Parathyroid adenoma (tissue), 2 donors: ENCODE results near the gene LRRN4.

Source experiments
- H2AFZ ChIP-seq: fragments of 300-600 bp; sonication (generic); one replicate; pipeline ENCODE4 v1.7.0; 2017; ENCODE audit warnings: antibody characterized with exemption, mild to moderate bottlenecking
- H3K27ac ChIP-seq: fragments of 300-600 bp; sonication (generic); one replicate; pipeline ENCODE4 v1.7.0; 2017
- H3K27me3 ChIP-seq: fragments of 300-600 bp; sonication (generic); one replicate; pipeline ENCODE4 v1.7.0; 2017; ENCODE audit warnings: low read length; ENCODE audit not compliant: control insufficient read depth, insufficient read depth
- H3K36me3 ChIP-seq: fragments of 300-600 bp; sonication (generic); one replicate; pipeline ENCODE4 v1.7.0; 2017; ENCODE audit warnings: low read length; ENCODE audit not compliant: control insufficient read depth, insufficient read depth
- H3K4me1 ChIP-seq: fragments of 300-600 bp; sonication (generic); one replicate; pipeline ENCODE4 v1.7.0; 2017; ENCODE audit warnings: control low read depth
- H3K4me2 ChIP-seq: fragments of 300-600 bp; sonication (generic); one replicate; pipeline ENCODE4 v1.7.0; 2017; ENCODE audit warnings: low read length
- H3K4me3 ChIP-seq: fragments of 300-600 bp; sonication (generic); one replicate; pipeline ENCODE4 v1.7.0; 2017; ENCODE audit warnings: low read depth, low read length
- H3K79me2 ChIP-seq: fragments of 300-600 bp; sonication (generic); one replicate; pipeline ENCODE4 v1.7.0; 2017; ENCODE audit warnings: control low read depth
- H3K9ac ChIP-seq: fragments of 300-600 bp; sonication (generic); one replicate; pipeline ENCODE4 v1.7.0; 2017; ENCODE audit warnings: mild to moderate bottlenecking
- H3K9me3 ChIP-seq: fragments of 300-600 bp; sonication (generic); one replicate; pipeline ENCODE4 v1.7.0; 2017; ENCODE audit warnings: low read length; ENCODE audit not compliant: control insufficient read depth
- CTCF ChIP-seq: fragments of 300-600 bp; sonication (generic); IDR thresholded peaks from one replicate; pipeline ENCODE4 v1.7.0; 2017; ENCODE audit warnings: antibody characterized with exemption, mild to moderate bottlenecking
- donor health status: primary hyperparathyroidism.

The LRRN4 gene

GRCh38 chr20:6099819-6100218 is 46.0 kb upstream of the LRRN4 start:
- Histone ChIP-seq H3K79me2 (no peaks in the 10 kb centered on the region), H3K4me2 (no peak overlapping the region), H3K36me3 (no peaks in the 10 kb centered on the region), H3K9me3 (no peaks in the 10 kb centered on the region), H3K27me3 (no peaks in the 10 kb centered on the region), H3K9ac (no peak overlapping the region), H3K4me1 (no peaks in the 10 kb centered on the region), H3K27ac (no peak overlapping the region), H3K4me3 (no peak overlapping the region), H2AFZ (no peak overlapping the region)
- TF ChIP-seq CTCF, result no peak

GRCh38 chr20:6095409-6095808 is 41.5 kb upstream of the LRRN4 start:
- H2AFZ ChIP-seq, result no peak overlapping the region
- no peaks in the 10 kb centered on the region for H3K9me3 ChIP-seq
- no peak overlapping the region for H3K4me2 ChIP-seq
- H3K79me2 ChIP-seq, result no peaks in the 10 kb centered on the region
- no peak overlapping the region for H3K4me3 ChIP-seq
- H3K27ac ChIP-seq, result no peak overlapping the region
- no peak for TF ChIP-seq CTCF
- H3K9ac ChIP-seq, result no peak overlapping the region
- no peaks in the 10 kb centered on the region for H3K36me3 ChIP-seq
- no peaks in the 10 kb centered on the region for H3K27me3 ChIP-seq
- no peaks in the 10 kb centered on the region for H3K4me1 ChIP-seq

GRCh38 chr20:6094565-6094964 is 40.7 kb upstream of the LRRN4 start:
- H3K27me3 ChIP-seq, result no peaks in the 10 kb centered on the region
- no peak overlapping the region for H3K4me3 ChIP-seq
- no peaks in the 10 kb centered on the region for H3K9me3 ChIP-seq
- H3K4me1 ChIP-seq, result no peaks in the 10 kb centered on the region
- no peaks in the 10 kb centered on the region for H3K79me2 ChIP-seq
- no peak for TF ChIP-seq CTCF
- H3K27ac ChIP-seq, result no peak overlapping the region
- no peak overlapping the region for H2AFZ ChIP-seq
- H3K9ac ChIP-seq, result no peak overlapping the region
- H3K4me2 ChIP-seq, result no peak overlapping the region
- H3K36me3 ChIP-seq, result no peaks in the 10 kb centered on the region

DNA sequence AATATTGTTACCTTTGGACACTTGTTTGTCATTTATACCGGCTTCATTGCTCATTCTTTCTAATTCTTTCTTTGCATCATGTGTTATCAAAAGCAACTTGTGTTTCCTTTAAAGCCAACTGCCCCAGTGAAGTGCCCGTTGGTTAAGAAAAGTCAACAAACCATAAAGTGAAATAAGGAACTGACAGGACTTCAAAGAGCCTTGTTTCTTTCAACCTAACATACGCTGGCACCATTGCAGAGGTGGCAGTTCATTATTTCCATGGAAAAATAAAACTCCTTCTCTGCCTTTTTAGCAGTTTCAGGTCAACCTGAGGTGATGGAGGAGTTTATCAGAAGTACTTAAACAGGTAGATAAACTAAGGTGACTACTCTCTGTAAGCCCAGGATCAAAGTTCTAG is 40.2 kb upstream of the LRRN4 start:
- no peaks in the 10 kb centered on the region for H3K4me1 ChIP-seq
- H3K36me3 ChIP-seq, result no peaks in the 10 kb centered on the region
- H3K79me2 ChIP-seq, result no peaks in the 10 kb centered on the region
- H3K9ac ChIP-seq, result no peak overlapping the region
- no peak overlapping the region for H3K27ac ChIP-seq
- H3K4me2 ChIP-seq, result no peak overlapping the region
- no peak overlapping the region for H3K4me3 ChIP-seq
- no peaks in the 10 kb centered on the region for H3K9me3 ChIP-seq
- no peaks in the 10 kb centered on the region for H3K27me3 ChIP-seq
- no peak for TF ChIP-seq CTCF
- H2AFZ ChIP-seq, result no peak overlapping the region

- no peaks in the 10 kb centered on the region for H3K27me3 ChIP-seq
Observed at GRCh38 chr20:6091661-6092060, 37.8 kb upstream of the LRRN4 start.

More at GRCh38 chr20:6091661-6092060, 37.8 kb upstream of the LRRN4 start:
- Histone ChIP-seq H3K27ac (no peak overlapping the region), H3K9ac (no peak overlapping the region), H3K4me3 (no peak overlapping the region), H3K4me2 (no peak overlapping the region), H2AFZ (no peak overlapping the region), H3K4me1 (no peaks in the 10 kb centered on the region), H3K36me3 (no peaks in the 10 kb centered on the region), H3K9me3 (no peaks in the 10 kb centered on the region), H3K79me2 (no peaks in the 10 kb centered on the region)
- no peak for TF ChIP-seq CTCF
